ENCODE results near the gene TPBGL. TPM values are rescaled to one million over a fixed set of nuclear protein-coding genes. Genes with fewer than 3 reads are reported as not detected.
A peak's percentile ranks its signal among the peaks of the same experiment; 100 is the strongest.

Gene TPBGL
- total RNA-seq, 1 donor from 2014 or later: 0.20 TPM

DNA sequence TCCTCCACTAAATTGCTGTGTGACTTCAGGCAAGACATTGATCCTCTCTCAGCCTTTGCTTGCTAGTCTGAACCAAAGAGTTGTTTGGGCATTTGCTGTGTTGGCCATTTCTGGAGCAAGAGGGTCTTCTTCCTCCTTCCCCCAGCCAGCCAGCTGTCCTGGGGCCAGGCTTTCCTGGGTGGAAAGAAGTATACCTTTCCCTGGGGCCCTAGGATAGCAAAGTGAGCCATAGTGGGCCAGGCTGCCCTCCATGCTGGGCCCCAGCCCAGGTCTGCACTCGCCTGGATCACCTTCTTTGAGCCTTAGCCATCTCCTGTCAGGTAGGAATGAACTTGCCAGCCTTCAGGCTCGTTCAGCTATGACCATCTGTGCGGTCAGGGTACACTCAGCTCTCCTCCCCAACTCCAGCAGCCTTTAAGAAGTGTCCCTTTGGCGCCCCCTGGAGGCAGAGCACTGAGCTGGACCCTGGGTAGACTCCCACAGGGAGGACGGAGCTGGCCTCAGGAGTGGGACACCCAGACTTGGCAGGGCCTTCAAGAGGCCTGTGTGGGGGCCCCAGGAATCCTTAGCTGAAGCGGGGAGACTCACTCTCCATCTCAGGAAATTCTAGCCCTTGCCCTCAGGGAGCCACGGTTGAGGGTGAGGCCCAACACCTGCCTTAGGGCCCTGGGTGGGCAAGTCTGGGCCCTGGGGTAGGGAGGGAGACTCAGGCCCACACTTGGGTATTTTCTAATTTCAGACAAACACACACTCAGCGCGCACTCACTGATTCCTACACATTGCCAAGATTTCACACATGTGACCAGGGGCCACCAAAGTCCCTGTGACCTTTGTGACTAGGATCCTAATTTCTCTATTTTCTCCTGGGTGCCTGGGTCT, 35.6 kb upstream of the TPBGL start:
- Histone ChIP-seq H3K9ac (ENCODE audit: low read length) (no peak overlapping the region), H3K4me2 (ENCODE audit: low read length) (no peak overlapping the region), H2AFZ (ENCODE audit: low read depth, low read length) (no peak overlapping the region), H3K27ac (ENCODE audit: low read depth, low read length) (no peak overlapping the region), H3K9me3 (ENCODE audit: insufficient read depth, low read depth, low read length) (no peaks in the 10 kb centered on the region), H3K4me3 (ENCODE audit: insufficient read depth, low read depth, low read length) (no peak overlapping the region), H3K4me1 (ENCODE audit: insufficient read depth, low read length) (no peaks in the 10 kb centered on the region), H3K27me3 (ENCODE audit: insufficient read depth, low read length) (peaks cover 24% of the 10 kb centered on the region), H4K20me1 (ENCODE audit: insufficient read depth, low read length) (no peaks in the 10 kb centered on the region), H3K79me2 (ENCODE audit: insufficient read depth, low read length) (no peaks in the 10 kb centered on the region), H3K36me3 (ENCODE audit: insufficient read depth, low read length) (no peaks in the 10 kb centered on the region)
- peaks cover 47% of the 10 kb centered on the region for H3K27me3 Mint-ChIP-seq (ENCODE audit: low read depth, unreplicated experiment)
- no peaks in the 10 kb centered on the region for H3K4me1 Mint-ChIP-seq (ENCODE audit: low read depth, unreplicated experiment)
- no peaks in the 10 kb centered on the region for H3K36me3 Mint-ChIP-seq (ENCODE audit: low read depth, unreplicated experiment)
- H3K9me3 Mint-ChIP-seq (ENCODE audit: unreplicated experiment): no peaks in the 10 kb centered on the region
- H3K4me3 Mint-ChIP-seq (ENCODE audit: unreplicated experiment): no peak overlapping the region
- peak overlapping the region; percentile 19 for H3K27ac Mint-ChIP-seq (ENCODE audit: unreplicated experiment)
- DNase-seq (ENCODE audit: low read depth) (peak; percentile 55), FAIRE-seq (no peak)
- TF ChIP-seq EZH2 (IDR thresholded peaks at IDR 0.05; ENCODE audit: insufficient read depth, low read length) (no peak), CTCF (IDR thresholded peaks at IDR 0.05; ENCODE audit: insufficient read depth, low read depth, low read length) (peak; percentile 75)

- H3K4me1 ChIP-seq (ENCODE audit: insufficient read depth, low read length): no peaks in the 10 kb centered on the region
- no peaks in the 10 kb centered on the region for H3K36me3 ChIP-seq (ENCODE audit: insufficient read depth, low read length)
- no peak overlapping the region for H2AFZ ChIP-seq (ENCODE audit: low read depth, low read length)
- H3K4me3 ChIP-seq (ENCODE audit: insufficient read depth, low read depth, low read length): no peak overlapping the region
- H3K27ac Mint-ChIP-seq (ENCODE audit: unreplicated experiment): peak overlapping the region; percentile 19
- H3K4me2 ChIP-seq (ENCODE audit: low read length): no peak overlapping the region
- no peak overlapping the region for H3K9ac ChIP-seq (ENCODE audit: low read length)
- no peaks in the 10 kb centered on the region for H3K9me3 ChIP-seq (ENCODE audit: insufficient read depth, low read depth, low read length)
- peaks cover 45% of the 10 kb centered on the region for H3K27me3 Mint-ChIP-seq (ENCODE audit: low read depth, unreplicated experiment)
- DNase-seq (ENCODE audit: low read depth): no peak
- no peaks in the 10 kb centered on the region for H3K79me2 ChIP-seq (ENCODE audit: insufficient read depth, low read length)
- no peak overlapping the region for H3K4me3 Mint-ChIP-seq (ENCODE audit: unreplicated experiment)
- H3K36me3 Mint-ChIP-seq (ENCODE audit: low read depth, unreplicated experiment): no peaks in the 10 kb centered on the region
- no peaks in the 10 kb centered on the region for H3K9me3 Mint-ChIP-seq (ENCODE audit: unreplicated experiment)
- FAIRE-seq: no peak
- H3K27ac ChIP-seq (ENCODE audit: low read depth, low read length): no peak overlapping the region
- peaks cover 27% of the 10 kb centered on the region for H3K27me3 ChIP-seq (ENCODE audit: insufficient read depth, low read length)
- H3K4me1 Mint-ChIP-seq (ENCODE audit: low read depth, unreplicated experiment): no peaks in the 10 kb centered on the region
- no peaks in the 10 kb centered on the region for H4K20me1 ChIP-seq (ENCODE audit: insufficient read depth, low read length)
- TF ChIP-seq CTCF (IDR thresholded peaks at IDR 0.05; ENCODE audit: insufficient read depth, low read depth, low read length): no peak
- TF ChIP-seq EZH2 (IDR thresholded peaks at IDR 0.05; ENCODE audit: insufficient read depth, low read length): no peak
Measured at GRCh38 chr11:75205564-75206020, 35.0 kb upstream of the TPBGL start.

DNA sequence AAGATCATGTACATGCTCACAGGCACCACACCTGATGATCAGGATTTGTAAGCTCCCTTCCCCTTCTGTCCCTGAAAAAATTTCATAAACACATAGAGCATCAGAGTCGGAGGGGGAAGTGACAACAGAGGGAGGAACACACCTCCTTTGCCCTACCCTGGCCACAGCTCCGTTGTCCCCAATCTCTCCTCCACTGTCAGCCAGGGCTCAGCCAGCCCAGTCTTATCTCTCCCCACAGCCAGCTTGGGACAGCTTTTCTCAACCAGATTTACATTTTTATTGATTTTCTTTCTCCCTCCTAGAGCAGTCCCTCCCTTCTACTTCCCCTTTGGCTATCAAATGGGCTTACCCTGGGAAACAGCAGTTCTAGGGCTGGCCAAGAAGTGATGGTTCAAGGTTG, 32.1 kb upstream of the TPBGL start:
- H3K27me3 Mint-ChIP-seq (ENCODE audit: low read depth, unreplicated experiment): peaks cover 45% of the 10 kb centered on the region
- no peak for FAIRE-seq
- no peak for DNase-seq (ENCODE audit: low read depth)
- Histone ChIP-seq H3K4me2 (ENCODE audit: low read length) (no peak overlapping the region), H4K20me1 (ENCODE audit: insufficient read depth, low read length) (no peaks in the 10 kb centered on the region), H3K36me3 (ENCODE audit: insufficient read depth, low read length) (no peaks in the 10 kb centered on the region), H3K9me3 (ENCODE audit: insufficient read depth, low read depth, low read length) (no peaks in the 10 kb centered on the region), H2AFZ (ENCODE audit: low read depth, low read length) (no peak overlapping the region), H3K27ac (ENCODE audit: low read depth, low read length) (no peak overlapping the region), H3K9ac (ENCODE audit: low read length) (no peak overlapping the region), H3K27me3 (ENCODE audit: insufficient read depth, low read length) (peaks cover 23% of the 10 kb centered on the region), H3K79me2 (ENCODE audit: insufficient read depth, low read length) (no peaks in the 10 kb centered on the region), H3K4me1 (ENCODE audit: insufficient read depth, low read length) (no peaks in the 10 kb centered on the region), H3K4me3 (ENCODE audit: insufficient read depth, low read depth, low read length) (no peak overlapping the region)
- no peaks in the 10 kb centered on the region for H3K9me3 Mint-ChIP-seq (ENCODE audit: unreplicated experiment)
- H3K36me3 Mint-ChIP-seq (ENCODE audit: low read depth, unreplicated experiment): no peaks in the 10 kb centered on the region
- no peak overlapping the region for H3K27ac Mint-ChIP-seq (ENCODE audit: unreplicated experiment)
- TF ChIP-seq CTCF (IDR thresholded peaks at IDR 0.05; ENCODE audit: insufficient read depth, low read depth, low read length): no peak
- no peak for TF ChIP-seq EZH2 (IDR thresholded peaks at IDR 0.05; ENCODE audit: insufficient read depth, low read length)
- no peaks in the 10 kb centered on the region for H3K4me1 Mint-ChIP-seq (ENCODE audit: low read depth, unreplicated experiment)
- no peak overlapping the region for H3K4me3 Mint-ChIP-seq (ENCODE audit: unreplicated experiment)

All from astrocyte (in vitro differentiated cells and primary cell).